H9 (cell line): Measurements from ENCODE around the gene TLR8. TPM values are rescaled to one million over a fixed set of nuclear protein-coding genes. Genes with fewer than 3 reads are reported as not detected.

ENCODE experiments used
- DNase-seq: peaks from one replicate; pipeline ENCODE4 v3.0.0-alpha.2; 2017
- H2AFZ ChIP-seq: one replicate; pipeline ENCODE4 v1.6.1; 2013; ENCODE audit warnings: mild to moderate bottlenecking, low read length, control low read depth, moderate library complexity
- H2AK5ac ChIP-seq: 2 replicates; pipeline ENCODE4 v1.6.1; 2013; ENCODE audit warnings: low read length, control low read depth, mixed read lengths; ENCODE audit not compliant: insufficient read length
- H2BK120ac ChIP-seq: one replicate; pipeline ENCODE4 v1.6.1; 2013; ENCODE audit warnings: low read depth, mild to moderate bottlenecking, low read length, control low read depth, inconsistent platforms; ENCODE audit not compliant: poor library complexity, severe bottlenecking
- H2BK12ac ChIP-seq: 2 replicates; pipeline ENCODE4 v1.6.1; 2013; ENCODE audit warnings: low read length, control low read depth, mixed read lengths, low read depth; ENCODE audit not compliant: insufficient read length
- H2BK15ac ChIP-seq: 2 replicates; pipeline ENCODE4 v1.6.1; 2013; ENCODE audit warnings: low read depth, low read length, control low read depth
- H2BK20ac ChIP-seq: one replicate; pipeline ENCODE4 v1.6.1; 2013; ENCODE audit warnings: low read depth, mild to moderate bottlenecking, low read length, control low read depth, inconsistent platforms; ENCODE audit not compliant: poor library complexity, severe bottlenecking
- H2BK5ac ChIP-seq: 2 replicates; pipeline ENCODE4 v1.6.1; 2013; ENCODE audit warnings: low read length, control low read depth, mixed read lengths; ENCODE audit not compliant: insufficient read length
- H3K14ac ChIP-seq: 2 replicates; pipeline ENCODE4 v1.6.1; 2013; ENCODE audit warnings: low read length, control low read depth; ENCODE audit not compliant: insufficient read depth
- H3K18ac ChIP-seq: 2 replicates; pipeline ENCODE4 v1.6.1; 2013; ENCODE audit warnings: low read depth, mild to moderate bottlenecking, mixed read lengths, low read length, control low read depth; ENCODE audit not compliant: insufficient read length
- H3K23ac ChIP-seq: 2 replicates; pipeline ENCODE4 v1.6.1; 2013; ENCODE audit warnings: low read length, control low read depth, mixed read lengths, low read depth; ENCODE audit not compliant: insufficient read length
- H3K23me2 ChIP-seq: 2 replicates; pipeline ENCODE4 v1.6.1; 2013; ENCODE audit warnings: low read depth, mild to moderate bottlenecking, mixed read lengths, low read length, control low read depth; ENCODE audit not compliant: insufficient read length, poor library complexity, severe bottlenecking
- H3K27ac ChIP-seq: 2 replicates; pipeline ENCODE4 v1.5.1; 2013; ENCODE audit warnings: low read length, control low read depth, mixed read lengths, low read depth; ENCODE audit not compliant: insufficient read length
- H3K27me3 ChIP-seq: 2 replicates; pipeline ENCODE4 v1.6.1; 2013; ENCODE audit warnings: low read length, control low read depth, inconsistent platforms; ENCODE audit not compliant: insufficient read depth
- H3K4ac ChIP-seq: 2 replicates; pipeline ENCODE4 v1.6.1; 2013; ENCODE audit warnings: low read depth, mild to moderate bottlenecking, control low read depth, inconsistent platforms, low read length, moderate library complexity
- H3K4me1 ChIP-seq: 2 replicates; pipeline ENCODE4 v1.6.1; 2013; ENCODE audit warnings: low read length, control low read depth, inconsistent platforms; ENCODE audit not compliant: insufficient read depth
- H3K4me2 ChIP-seq: 2 replicates; pipeline ENCODE4 v1.6.1; 2013; ENCODE audit warnings: low read length, control low read depth, mixed read lengths; ENCODE audit not compliant: insufficient read length, insufficient read depth
- H3K56ac ChIP-seq: 2 replicates; pipeline ENCODE4 v1.6.1; 2013; ENCODE audit warnings: low read depth, mild to moderate bottlenecking, mixed read lengths, low read length, control low read depth; ENCODE audit not compliant: insufficient read length
- H3K79me1 ChIP-seq: 2 replicates; pipeline ENCODE4 v1.6.1; 2013; ENCODE audit warnings: low read depth, mild to moderate bottlenecking, moderate library complexity, low read length, control low read depth, inconsistent platforms; ENCODE audit not compliant: insufficient read depth, poor library complexity, severe bottlenecking
- H3K79me2 ChIP-seq: 2 replicates; pipeline ENCODE4 v1.6.1; 2013; ENCODE audit warnings: low read length, control low read depth, inconsistent platforms; ENCODE audit not compliant: insufficient read depth
- H3K9ac ChIP-seq: 2 replicates; pipeline ENCODE4 v1.6.1; 2013; ENCODE audit warnings: low read length, control low read depth, mixed read lengths; ENCODE audit not compliant: insufficient read length; ENCODE audit errors: extremely low read depth
- H3K9me3 ChIP-seq: one replicate; pipeline ENCODE4 v1.6.1; 2013; ENCODE audit warnings: low read depth, low read length, inconsistent platforms; ENCODE audit not compliant: control insufficient read depth
- H3T11ph ChIP-seq: one replicate; pipeline ENCODE4 v1.6.1; 2013; ENCODE audit warnings: mild to moderate bottlenecking, low read length, control low read depth, inconsistent platforms
- H4K20me1 ChIP-seq: one replicate; pipeline ENCODE4 v1.6.1; 2013; ENCODE audit not compliant: control insufficient read depth, insufficient read length, insufficient read depth
- H4K5ac ChIP-seq: 2 replicates; pipeline ENCODE4 v1.6.1; 2013; ENCODE audit warnings: low read depth, mild to moderate bottlenecking, mixed read lengths, low read length, control low read depth; ENCODE audit not compliant: insufficient read length
- H4K8ac ChIP-seq: replicated peaks from 2 replicates; pipeline ENCODE4 v1.6.1; 2013; ENCODE audit warnings: low read length, control low read depth, mixed read lengths, low read depth; ENCODE audit not compliant: insufficient read length
- H4K91ac ChIP-seq: 2 replicates; pipeline ENCODE4 v1.6.1; 2013; ENCODE audit warnings: low read depth, mild to moderate bottlenecking, moderate library complexity, mixed read lengths, low read length, control low read depth; ENCODE audit not compliant: insufficient read length
- H3K27ac Mint-ChIP-seq, 3 experiments: 2 replicates in 2 of 3; 3 replicates in 1 of 3; pipeline ENCODE4 v1.8.0; 2020 to 2021; ENCODE audit warnings: mixed read lengths in 3 of 3, mild to moderate bottlenecking in 1 of 3, moderate library complexity in 1 of 3
- H3K27me3 Mint-ChIP-seq: 2 replicates; pipeline ENCODE4 v1.8.0; 2021; ENCODE audit warnings: low read depth, mild to moderate bottlenecking, moderate library complexity, mixed read lengths
- H3K36me3 Mint-ChIP-seq, 3 experiments: 2 replicates in 2 of 3; 3 replicates in 1 of 3; pipeline ENCODE4 v1.8.0; 2020 to 2021; ENCODE audit warnings: low read depth in 3 of 3, mixed read lengths in 3 of 3; ENCODE audit not compliant: insufficient read depth in 1 of 3
- H3K4me1 Mint-ChIP-seq, 2 experiments: 2 replicates each; pipeline ENCODE4 v1.8.0; 2020; ENCODE audit warnings: mixed read lengths in 2 of 2
- H3K4me3 Mint-ChIP-seq, 2 experiments: 2 replicates in 1 of 2; 3 replicates in 1 of 2; pipeline ENCODE4 v1.8.0; 2020 to 2021; ENCODE audit warnings: mild to moderate bottlenecking in 2 of 2, mixed read lengths in 2 of 2, moderate library complexity in 1 of 2
- H3K9me3 Mint-ChIP-seq, 2 experiments: 2 replicates in 1 of 2; 3 replicates in 1 of 2; pipeline ENCODE4 v1.8.0; 2020; ENCODE audit warnings: mild to moderate bottlenecking in 2 of 2, mixed read lengths in 2 of 2, moderate library complexity in 1 of 2
- CTCF ChIP-seq: fragments of 200-600 bp; sonication (generic); conservative IDR thresholded peaks from 3 replicates; pipeline ENCODE4 v1.8.0; 2021; ENCODE audit warnings: antibody characterized with exemption, mild to moderate bottlenecking
- WGBS: extraction: QIAGEN DNeasy Blood & Tissue Kit; methylation state at CpG from one replicate; pipeline ENCODE4 v1.1.7; 2013; ENCODE audit warnings: missing lambda C conversion rate, low lambda C conversion rate, mixed read lengths; ENCODE audit not compliant: insufficient read length; ENCODE audit errors: extremely low coverage; 5-methylcytosine and 5-hydroxymethylcytosine counted together
- total RNA-seq: library from RNA; stranded (reverse); gene quantifications from 2 replicates; pipeline ENCODE4 v1.2.1, GENCODE V29; 2021

Gene TLR8
- total RNA-seq, 1 experiment from 2014 or later, result not detected

- no peak overlapping the region for H3K18ac ChIP-seq
- no peaks in the 10 kb centered on the region for H3K23me2 ChIP-seq
- H3K27ac ChIP-seq, result no peak overlapping the region
- H3K9me3 ChIP-seq, result no peaks in the 10 kb centered on the region
- DNase-seq, result peak; percentile 88
- no peak overlapping the region for H2BK20ac ChIP-seq
- no peak overlapping the region for H2AK5ac ChIP-seq
- H3K4ac ChIP-seq, result no peak overlapping the region
- peak overlapping the region; percentile 22 for H4K5ac ChIP-seq
- no peak overlapping the region for H2BK15ac ChIP-seq
- H3K56ac ChIP-seq, result no peak overlapping the region
- peaks cover 6 to 14% (median 9%) of the 10 kb centered on the region in 3 experiments for H3K36me3 Mint-ChIP-seq
- no peak overlapping the region for H3K9ac ChIP-seq
- no peaks in the 10 kb centered on the region for H3K79me2 ChIP-seq
- no peaks in the 10 kb centered on the region for H4K20me1 ChIP-seq
- H3K23ac ChIP-seq, result no peak overlapping the region
- H3K4me3 Mint-ChIP-seq, result no peak overlapping the region
- H3T11ph ChIP-seq, result peak overlapping the region; percentile 19
- no peak overlapping the region for H4K91ac ChIP-seq
- no CpG with 5 or more reads among the region's 5 CpGs for WGBS
- H3K27me3 Mint-ChIP-seq, result peaks cover 1% of the 10 kb centered on the region
- H3K4me1 ChIP-seq, result peaks cover 4% of the 10 kb centered on the region; the same call in 1 of the 2 replicates
- H2AFZ ChIP-seq, result no peak overlapping the region
- no peak overlapping the region for H2BK5ac ChIP-seq
- no peak overlapping the region for H2BK12ac ChIP-seq
- no peak overlapping the region for H4K8ac ChIP-seq
- no peak overlapping the region for H3K4me2 ChIP-seq
- no peaks in the 10 kb centered on the region for H3K79me1 ChIP-seq
- peak overlapping the region; percentile 65 to 96 (median 92); a peak in 5 of 7 replicates for H3K27ac Mint-ChIP-seq
- peak; percentile 96 for TF ChIP-seq CTCF
- H3K27me3 ChIP-seq, result no peaks in the 10 kb centered on the region
- no peak overlapping the region for H3K14ac ChIP-seq
- no peak overlapping the region for H2BK120ac ChIP-seq
- peaks cover 27 to 36% of the 10 kb centered on the region in 2 experiments for H3K4me1 Mint-ChIP-seq
- H3K9me3 Mint-ChIP-seq, result peaks cover 58 to 74% of the 10 kb centered on the region in 2 experiments
Measured at GRCh38 chrX:12946838-12947544, 40.6 kb downstream of the TLR8 start.
